Lung (tissue), 12 donors: ENCODE results near the gene APBB2. TPM values are rescaled to one million over a fixed set of nuclear protein-coding genes. Genes with fewer than 3 reads are reported as not detected.

Source experiments
- ATAC-seq: fragments of 200-7000 bp; cut with Tn5 transposase; one replicate; pipeline ENCODE4 v1.9.1; 2020; ENCODE audit warnings: moderate number of reproducible peaks; ENCODE audit not compliant: insufficient read depth, low FRiP score
- DNase-seq, 3 donors: peaks; one replicate each; pipeline ENCODE4 v3.0.0-alpha.2; 2013 to 2017
- H3K27ac ChIP-seq, 2 donors: one replicate each; pipeline ENCODE4 v1.5.1; 2013; ENCODE audit warnings: mild to moderate bottlenecking in 2 of 2, moderate library complexity in 2 of 2, control low read depth in 1 of 2, inconsistent platforms in 1 of 2, low read depth in 1 of 2, low read length in 1 of 2
- H3K27me3 ChIP-seq, 3 donors: one replicate each; pipeline ENCODE4 v1.5.1; 2013; ENCODE audit warnings: low read length in 2 of 3; ENCODE audit not compliant: control insufficient read depth in 3 of 3, insufficient read depth in 3 of 3
- H3K36me3 ChIP-seq, 4 donors: one replicate each; pipeline ENCODE4 v1.5.1; 2013; ENCODE audit warnings: low read length in 4 of 4, mild to moderate bottlenecking in 1 of 4, moderate library complexity in 1 of 4; ENCODE audit not compliant: control insufficient read depth in 4 of 4, insufficient read depth in 4 of 4
- H3K4me1 ChIP-seq, 5 donors: one replicate each; pipeline ENCODE4 v1.5.1; 2013; ENCODE audit warnings: low read length in 5 of 5, mild to moderate bottlenecking in 2 of 5, moderate library complexity in 1 of 5; ENCODE audit not compliant: control insufficient read depth in 5 of 5, insufficient read depth in 5 of 5
- H3K4me3 ChIP-seq: one replicate; pipeline ENCODE4 v1.5.1; 2013; ENCODE audit warnings: mild to moderate bottlenecking, control low read depth, moderate library complexity
- H3K9ac ChIP-seq, 2 donors: one replicate each; pipeline ENCODE4 v1.5.1; 2013; ENCODE audit warnings: low read length in 2 of 2, control low read depth in 1 of 2; ENCODE audit not compliant: insufficient read depth in 1 of 2
- H3K9me3 ChIP-seq, 4 donors: one replicate each; pipeline ENCODE4 v1.5.1; 2013; ENCODE audit warnings: low read length in 3 of 4, mild to moderate bottlenecking in 1 of 4, moderate library complexity in 1 of 4; ENCODE audit not compliant: control insufficient read depth in 4 of 4, insufficient read depth in 3 of 4
- WGBS, 2 donors: extraction: QIAGEN DNeasy Blood & Tissue Kit; methylation state at CpG; one replicate each; pipeline ENCODE4 v1.1.7; 2013; 5-methylcytosine and 5-hydroxymethylcytosine counted together
- polyA plus RNA-seq, 2 donors: library from polyadenylated mRNA; stranded (reverse); fragments of 200-250 nt; gene quantifications; one replicate each; pipeline ENCODE4 v1.2.1, GENCODE V29; 2013
- total RNA-seq, 2 donors: library from RNA; depleted of rRNA in 1 of 2; stranded (reverse); fragments of >200 nt in 1 of 2; gene quantifications; one replicate each; pipeline ENCODE4 v1.2.1, GENCODE V29; 2014 to 2021
- TF ChIP-seq, protein P1 (sequence below): IDR thresholded peaks from 2 replicates; pipeline ENCODE4 v1.5.1; 2012; ENCODE audit warnings: mild to moderate bottlenecking; ENCODE audit errors: control extremely low read depth, extremely low read depth
- donor health status: control.
- donor health status: control.
- donor health status: Bipolar disorder and iron deficiency.
- donor health status: healthy.
- donor health status: DM: yes; HTN: yes; CAD: no.

The APBB2 gene
- total and polyA plus RNA-seq, 4 donors: 13.3 to 99.0 (median 40.4) TPM

DNA sequence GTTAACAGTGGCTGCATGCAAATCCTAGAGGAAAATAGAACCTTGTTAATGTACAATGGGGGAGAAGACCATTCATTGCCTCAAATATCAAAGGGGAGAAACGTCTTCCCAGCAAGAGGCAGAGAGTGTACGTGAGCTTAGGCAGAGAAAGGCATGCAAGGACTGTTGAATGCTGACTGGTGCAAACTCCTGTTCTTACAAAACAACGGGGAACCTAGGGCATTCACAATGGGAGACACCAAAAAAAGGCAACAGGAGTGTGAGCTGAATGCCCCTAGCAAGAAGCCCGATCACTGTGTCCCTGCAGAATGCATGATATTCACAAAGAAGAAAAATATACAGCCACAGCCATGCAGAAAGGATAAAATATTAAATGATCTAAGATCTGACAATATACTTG, 279.7 kb downstream of the APBB2 start:
- TF ChIP-seq, protein P1, sequence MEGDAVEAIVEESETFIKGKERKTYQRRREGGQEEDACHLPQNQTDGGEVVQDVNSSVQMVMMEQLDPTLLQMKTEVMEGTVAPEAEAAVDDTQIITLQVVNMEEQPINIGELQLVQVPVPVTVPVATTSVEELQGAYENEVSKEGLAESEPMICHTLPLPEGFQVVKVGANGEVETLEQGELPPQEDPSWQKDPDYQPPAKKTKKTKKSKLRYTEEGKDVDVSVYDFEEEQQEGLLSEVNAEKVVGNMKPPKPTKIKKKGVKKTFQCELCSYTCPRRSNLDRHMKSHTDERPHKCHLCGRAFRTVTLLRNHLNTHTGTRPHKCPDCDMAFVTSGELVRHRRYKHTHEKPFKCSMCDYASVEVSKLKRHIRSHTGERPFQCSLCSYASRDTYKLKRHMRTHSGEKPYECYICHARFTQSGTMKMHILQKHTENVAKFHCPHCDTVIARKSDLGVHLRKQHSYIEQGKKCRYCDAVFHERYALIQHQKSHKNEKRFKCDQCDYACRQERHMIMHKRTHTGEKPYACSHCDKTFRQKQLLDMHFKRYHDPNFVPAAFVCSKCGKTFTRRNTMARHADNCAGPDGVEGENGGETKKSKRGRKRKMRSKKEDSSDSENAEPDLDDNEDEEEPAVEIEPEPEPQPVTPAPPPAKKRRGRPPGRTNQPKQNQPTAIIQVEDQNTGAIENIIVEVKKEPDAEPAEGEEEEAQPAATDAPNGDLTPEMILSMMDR: no peak
- Histone ChIP-seq H3K36me3 (peaks cover 0 to 6% (median 3%) of the 10 kb centered on the region in 4 donors), H3K9me3 (no peaks in the 10 kb centered on the region), H3K4me1 (peaks cover 0 to 49% (median 17%) of the 10 kb centered on the region in 5 donors), H3K9ac (no peak overlapping the region), H3K27me3 (no peaks in the 10 kb centered on the region), H3K4me3 (no peak overlapping the region), H3K27ac (no peak overlapping the region)
- 83 to 84% methylated on average over 4 of the region's 4 CpGs for WGBS, 2 donors
- DNase-seq: no peak
- ATAC-seq: no peak

DNA sequence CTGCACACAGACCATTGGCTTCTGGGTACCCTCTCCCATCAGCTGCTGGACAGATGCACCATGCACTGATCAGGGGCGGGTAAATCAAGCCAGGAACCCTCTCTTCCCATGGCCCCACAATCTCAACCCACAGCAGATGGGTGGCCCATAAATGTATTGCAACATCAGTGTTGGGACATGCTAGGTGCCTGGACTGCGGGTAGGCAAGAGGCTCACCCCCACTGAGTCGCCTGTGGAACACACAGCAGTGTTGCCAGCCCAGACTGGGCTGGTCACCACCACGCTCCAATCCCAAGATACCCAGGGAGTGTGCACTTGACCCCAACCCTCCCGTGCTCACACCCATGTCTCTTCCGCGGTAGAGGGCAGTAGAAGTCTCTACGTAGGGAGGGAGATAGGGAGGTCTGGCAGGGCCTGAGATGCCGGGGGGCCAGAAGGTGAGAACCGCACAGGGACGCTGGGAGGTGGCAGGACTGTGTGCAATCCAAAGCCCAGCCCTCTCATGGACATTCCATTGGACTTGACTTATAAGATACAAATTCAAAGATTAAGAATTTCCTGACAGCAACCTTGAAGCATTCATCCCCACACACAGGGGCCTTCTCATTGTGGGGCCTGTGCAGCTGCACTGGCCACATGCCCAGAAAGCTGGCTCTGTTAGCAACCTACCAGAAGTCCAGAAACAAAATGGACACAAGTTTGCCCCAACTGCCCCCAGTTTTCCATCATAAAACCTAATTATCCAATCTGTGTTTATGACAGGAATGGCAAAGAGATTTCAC, 280.9 kb downstream of the APBB2 start:
- no peak overlapping the region for H3K4me3 ChIP-seq
- H3K9ac ChIP-seq: no peak overlapping the region
- H3K27ac ChIP-seq: no peak overlapping the region
- no peaks in the 10 kb centered on the region for H3K27me3 ChIP-seq
- peaks cover 0 to 6% (median 4%) of the 10 kb centered on the region in 4 donors for H3K36me3 ChIP-seq
- DNase-seq (peak; percentile 69 to 81 (median 76)), ATAC-seq (no peak)
- no peaks in the 10 kb centered on the region for H3K9me3 ChIP-seq
- WGBS, 2 donors: 83 to 87% methylated on average over 11 of the region's 11 CpGs
- H3K4me1 ChIP-seq: peaks cover 0 to 37% (median 7%) of the 10 kb centered on the region in 5 donors
- TF ChIP-seq, protein P1: no peak

DNA sequence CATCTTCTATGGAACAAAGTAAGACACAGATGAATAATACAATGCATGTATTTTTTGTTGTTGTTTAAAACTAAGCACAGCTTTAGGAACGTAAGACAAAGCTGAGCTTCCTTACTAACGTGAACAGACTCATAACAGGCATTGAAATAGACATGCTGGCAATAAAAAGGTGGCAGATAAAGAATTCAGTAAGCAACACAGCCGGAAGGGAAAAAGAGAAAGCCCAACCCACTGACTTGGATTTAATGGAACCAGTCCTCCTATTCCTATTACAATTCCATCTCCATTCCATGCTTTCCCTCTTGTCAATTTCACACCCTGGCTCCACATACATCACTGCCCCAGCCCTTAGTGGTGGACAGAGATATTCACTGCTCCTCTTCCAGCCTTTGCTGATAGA, 282.5 kb downstream of the APBB2 start:
- H3K27me3 ChIP-seq: no peaks in the 10 kb centered on the region
- H3K9me3 ChIP-seq: no peaks in the 10 kb centered on the region
- TF ChIP-seq, protein P1: no peak
- H3K36me3 ChIP-seq: peaks cover 0 to 6% (median 2%) of the 10 kb centered on the region in 4 donors
- 86% methylated on average over 3 of the region's 3 CpGs for WGBS, 2 donors
- H3K4me3 ChIP-seq: no peak overlapping the region
- ATAC-seq: no peak
- DNase-seq: peak in 1 of 3 donors; percentile 10
- H3K9ac ChIP-seq: no peak overlapping the region
- peaks cover 0 to 24% (median 2%) of the 10 kb centered on the region in 5 donors for H3K4me1 ChIP-seq
- no peak overlapping the region for H3K27ac ChIP-seq
